ENCODE results near the gene KRT9. TPM values are rescaled to one million over a fixed set of nuclear protein-coding genes. Genes with fewer than 3 reads are reported as not detected.

KRT9 gene
- total RNA-seq, 1 experiment from 2014 or later = 0.15 TPM

DNA sequence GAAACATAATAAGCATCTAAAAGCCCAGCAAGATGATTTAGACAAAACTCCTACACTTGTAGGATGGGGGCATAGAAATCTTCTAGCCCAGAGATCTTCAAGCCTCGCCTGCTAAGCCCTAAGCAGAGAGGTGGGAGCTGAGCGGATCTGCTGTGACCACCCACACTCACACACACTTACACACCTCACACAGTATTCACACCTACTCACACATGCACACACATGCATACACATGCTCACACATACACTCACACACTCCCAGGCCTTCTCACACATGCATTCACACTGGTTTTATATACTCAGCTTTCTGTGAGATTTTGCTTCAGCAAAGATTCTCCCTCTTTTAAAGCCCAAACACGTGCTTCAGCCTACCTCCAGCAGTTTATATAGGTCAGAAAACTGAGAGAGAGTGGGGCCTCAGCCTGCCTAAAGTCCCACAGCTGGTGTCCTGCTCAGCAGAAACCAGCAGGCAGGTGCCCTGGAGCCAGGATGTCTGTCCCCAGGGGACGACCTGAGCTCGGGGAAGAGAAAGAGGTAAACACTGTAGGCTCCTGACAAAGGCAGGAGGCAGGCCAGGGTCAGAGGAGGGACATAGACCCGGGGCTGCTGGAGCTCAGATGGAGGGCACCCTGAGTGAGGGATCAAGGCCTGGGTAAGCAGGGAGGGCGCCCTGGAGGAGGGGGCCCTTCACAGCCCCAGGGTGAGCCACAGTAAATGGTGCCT, 31.7 kb downstream of the KRT9 start:
- intact Hi-C loops (cut with micrococcal nuclease) = loop anchor here (10.0 kb wide), 1 partner anchor 925 kb away; no protein-coding TSS in a partner anchor
- ATAC-seq (no peak), DNase-seq (ENCODE audit: low read depth, low spot score) (no peak)
- BruUV-seq (replicated peaks) = no TSS peak
- TF ChIP-seq, protein P1, sequence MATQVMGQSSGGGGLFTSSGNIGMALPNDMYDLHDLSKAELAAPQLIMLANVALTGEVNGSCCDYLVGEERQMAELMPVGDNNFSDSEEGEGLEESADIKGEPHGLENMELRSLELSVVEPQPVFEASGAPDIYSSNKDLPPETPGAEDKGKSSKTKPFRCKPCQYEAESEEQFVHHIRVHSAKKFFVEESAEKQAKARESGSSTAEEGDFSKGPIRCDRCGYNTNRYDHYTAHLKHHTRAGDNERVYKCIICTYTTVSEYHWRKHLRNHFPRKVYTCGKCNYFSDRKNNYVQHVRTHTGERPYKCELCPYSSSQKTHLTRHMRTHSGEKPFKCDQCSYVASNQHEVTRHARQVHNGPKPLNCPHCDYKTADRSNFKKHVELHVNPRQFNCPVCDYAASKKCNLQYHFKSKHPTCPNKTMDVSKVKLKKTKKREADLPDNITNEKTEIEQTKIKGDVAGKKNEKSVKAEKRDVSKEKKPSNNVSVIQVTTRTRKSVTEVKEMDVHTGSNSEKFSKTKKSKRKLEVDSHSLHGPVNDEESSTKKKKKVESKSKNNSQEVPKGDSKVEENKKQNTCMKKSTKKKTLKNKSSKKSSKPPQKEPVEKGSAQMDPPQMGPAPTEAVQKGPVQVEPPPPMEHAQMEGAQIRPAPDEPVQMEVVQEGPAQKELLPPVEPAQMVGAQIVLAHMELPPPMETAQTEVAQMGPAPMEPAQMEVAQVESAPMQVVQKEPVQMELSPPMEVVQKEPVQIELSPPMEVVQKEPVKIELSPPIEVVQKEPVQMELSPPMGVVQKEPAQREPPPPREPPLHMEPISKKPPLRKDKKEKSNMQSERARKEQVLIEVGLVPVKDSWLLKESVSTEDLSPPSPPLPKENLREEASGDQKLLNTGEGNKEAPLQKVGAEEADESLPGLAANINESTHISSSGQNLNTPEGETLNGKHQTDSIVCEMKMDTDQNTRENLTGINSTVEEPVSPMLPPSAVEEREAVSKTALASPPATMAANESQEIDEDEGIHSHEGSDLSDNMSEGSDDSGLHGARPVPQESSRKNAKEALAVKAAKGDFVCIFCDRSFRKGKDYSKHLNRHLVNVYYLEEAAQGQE (IDR thresholded peaks at IDR 0.05; ENCODE audit: low read depth) = no peak
- TF ChIP-seq, protein P2, sequence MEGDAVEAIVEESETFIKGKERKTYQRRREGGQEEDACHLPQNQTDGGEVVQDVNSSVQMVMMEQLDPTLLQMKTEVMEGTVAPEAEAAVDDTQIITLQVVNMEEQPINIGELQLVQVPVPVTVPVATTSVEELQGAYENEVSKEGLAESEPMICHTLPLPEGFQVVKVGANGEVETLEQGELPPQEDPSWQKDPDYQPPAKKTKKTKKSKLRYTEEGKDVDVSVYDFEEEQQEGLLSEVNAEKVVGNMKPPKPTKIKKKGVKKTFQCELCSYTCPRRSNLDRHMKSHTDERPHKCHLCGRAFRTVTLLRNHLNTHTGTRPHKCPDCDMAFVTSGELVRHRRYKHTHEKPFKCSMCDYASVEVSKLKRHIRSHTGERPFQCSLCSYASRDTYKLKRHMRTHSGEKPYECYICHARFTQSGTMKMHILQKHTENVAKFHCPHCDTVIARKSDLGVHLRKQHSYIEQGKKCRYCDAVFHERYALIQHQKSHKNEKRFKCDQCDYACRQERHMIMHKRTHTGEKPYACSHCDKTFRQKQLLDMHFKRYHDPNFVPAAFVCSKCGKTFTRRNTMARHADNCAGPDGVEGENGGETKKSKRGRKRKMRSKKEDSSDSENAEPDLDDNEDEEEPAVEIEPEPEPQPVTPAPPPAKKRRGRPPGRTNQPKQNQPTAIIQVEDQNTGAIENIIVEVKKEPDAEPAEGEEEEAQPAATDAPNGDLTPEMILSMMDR (IDR thresholded peaks at IDR 0.05 in 2 of 3, conservative IDR thresholded peaks at IDR 0.05 in 1 of 3; ENCODE audit: borderline replicate concordance in 1 of 3, insufficient read depth in 1 of 3, low read depth in 2 of 3, low read length in 2 of 3) = no peak
- TF ChIP-seq POLR2A (IDR thresholded peaks at IDR 0.05; ENCODE audit: borderline replicate concordance, extremely low read depth, insufficient read depth, insufficient read length) (no peak), EGR1 (IDR thresholded peaks at IDR 0.05; ENCODE audit: low read depth) (no peak), RAD21 (IDR thresholded peaks at IDR 0.05; ENCODE audit: low read depth) (no peak), SRF (IDR thresholded peaks at IDR 0.05; ENCODE audit: low read depth) (no peak)
- TF ChIP-seq, protein P3, sequence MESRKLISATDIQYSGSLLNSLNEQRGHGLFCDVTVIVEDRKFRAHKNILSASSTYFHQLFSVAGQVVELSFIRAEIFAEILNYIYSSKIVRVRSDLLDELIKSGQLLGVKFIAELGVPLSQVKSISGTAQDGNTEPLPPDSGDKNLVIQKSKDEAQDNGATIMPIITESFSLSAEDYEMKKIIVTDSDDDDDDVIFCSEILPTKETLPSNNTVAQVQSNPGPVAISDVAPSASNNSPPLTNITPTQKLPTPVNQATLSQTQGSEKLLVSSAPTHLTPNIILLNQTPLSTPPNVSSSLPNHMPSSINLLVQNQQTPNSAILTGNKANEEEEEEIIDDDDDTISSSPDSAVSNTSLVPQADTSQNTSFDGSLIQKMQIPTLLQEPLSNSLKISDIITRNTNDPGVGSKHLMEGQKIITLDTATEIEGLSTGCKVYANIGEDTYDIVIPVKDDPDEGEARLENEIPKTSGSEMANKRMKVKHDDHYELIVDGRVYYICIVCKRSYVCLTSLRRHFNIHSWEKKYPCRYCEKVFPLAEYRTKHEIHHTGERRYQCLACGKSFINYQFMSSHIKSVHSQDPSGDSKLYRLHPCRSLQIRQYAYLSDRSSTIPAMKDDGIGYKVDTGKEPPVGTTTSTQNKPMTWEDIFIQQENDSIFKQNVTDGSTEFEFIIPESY (IDR thresholded peaks at IDR 0.05; ENCODE audit: extremely low read depth, insufficient replicate concordance, low read length) = no peak
- Histone ChIP-seq H2AFZ (ENCODE audit: low read depth, low read length, poor library complexity, severe bottlenecking) (no peak overlapping the region), H3K9ac (ENCODE audit: low read length) (0 out of 2 replicates have a peak overlapping the region, but pooled peaks have one; percentile 10), H3K27ac (ENCODE audit: low read depth, low read length) (no peak overlapping the region), H3K4me3 (replicated peaks in 1 of 2; ENCODE audit: low read depth in 1 of 2, low read length in 2 of 2) (no peak overlapping the region), H3K9me2 (ENCODE audit: insufficient read depth) (no peaks in the 10 kb centered on the region), H3K4me1 (ENCODE audit: control insufficient read depth in 1 of 2, insufficient read depth in 2 of 2, low read length in 2 of 2) (peaks cover 31 to 72% of the 10 kb centered on the region in 2 experiments), H3K4me2 (ENCODE audit: low read length) (0 out of 2 replicates have a peak overlapping the region, but pooled peaks have one; percentile 6), H3K9me3 (ENCODE audit: control insufficient read depth in 1 of 2, insufficient read depth in 1 of 2, low read depth in 1 of 2, low read length in 2 of 2) (no peaks in the 10 kb centered on the region), H3K79me2 (ENCODE audit: insufficient read depth, low read length) (no peaks in the 10 kb centered on the region), H3K36me3 (ENCODE audit: control insufficient read depth in 1 of 2, insufficient read depth in 2 of 2, low read length in 2 of 2) (no peaks in the 10 kb centered on the region), H4K20me1 (ENCODE audit: insufficient read depth) (no peaks in the 10 kb centered on the region), H3K27me3 (ENCODE audit: insufficient read depth, low read length) (no peaks in the 10 kb centered on the region)
- ChIA-PET RAD21 (ENCODE audit: low non-redundant PET in 1 of 2, low total read pairs in 2 of 2, uncharacterized antibody in 2 of 2, unreplicated experiment in 2 of 2) (no interaction called here), CTCF (interaction anchor here (0.9 to 2.2 kb wide), 4 partner anchors 9 to 108 kb away, joined by 3 to 14 read pairs (median 4); partner anchors contain the start of gene KRT19), POLR2A (interaction anchor here (1.0 to 6.5 kb wide), 4 partner anchors 9 to 148 kb away, joined by 3 to 68 read pairs (median 6); partner anchors contain the start of genes EIF1 and KRT19)
